ELR (cell line): ENCODE results near the gene GBA3.
A peak's percentile ranks its signal among the peaks of the same experiment; 100 is the strongest.

Experiments used
- DNase-seq: peaks from one replicate; pipeline ENCODE4 v3.0.0-alpha.2; 2015; ENCODE audit warnings: low read depth

GBA3 gene

GRCh38 chr4:22695917-22696316 lies 3.2 kb downstream of the GBA3 start:
- DNase-seq: no peak

GRCh38 chr4:22703912-22704311 lies 11.2 kb downstream of the GBA3 start:
- no peak for DNase-seq

- no peak for DNase-seq
Measured at GRCh38 chr4:22707390-22707789, 14.7 kb downstream of the GBA3 start.

- no peak for DNase-seq
Measured at GRCh38 chr4:22708961-22709360, 16.2 kb downstream of the GBA3 start.

GRCh38 chr4:22712105-22712504 lies 19.4 kb downstream of the GBA3 start:
- no peak for DNase-seq

- no peak for DNase-seq
Measured at GRCh38 chr4:22712529-22712928, 19.8 kb downstream of the GBA3 start.

GRCh38 chr4:22713841-22714240 lies 21.1 kb downstream of the GBA3 start:
- no peak for DNase-seq

- DNase-seq: no peak
Measured at GRCh38 chr4:22719218-22719617, 26.5 kb downstream of the GBA3 start.

GRCh38 chr4:22720091-22720490 lies 27.4 kb downstream of the GBA3 start:
- peak; percentile 30 for DNase-seq

- DNase-seq: no peak
Measured at GRCh38 chr4:22721204-22721603, 28.5 kb downstream of the GBA3 start.

GRCh38 chr4:22730021-22730420 lies 37.3 kb downstream of the GBA3 start:
- DNase-seq: no peak

- no peak for DNase-seq
Measured at GRCh38 chr4:22733816-22734215, 41.1 kb downstream of the GBA3 start.

GRCh38 chr4:22736912-22737311 lies 44.2 kb downstream of the GBA3 start:
- DNase-seq: no peak

GRCh38 chr4:22739968-22740367 lies 47.2 kb downstream of the GBA3 start:
- DNase-seq: no peak

GRCh38 chr4:22741744-22742143 lies 49.0 kb downstream of the GBA3 start:
- DNase-seq: no peak

GRCh38 chr4:22743290-22743689 lies 50.6 kb downstream of the GBA3 start:
- DNase-seq: no peak

- DNase-seq: no peak
Measured at GRCh38 chr4:22744478-22745062, 51.8 kb downstream of the GBA3 start.

GRCh38 chr4:22745234-22745633 lies 52.5 kb downstream of the GBA3 start:
- no peak for DNase-seq

GRCh38 chr4:22754116-22754515 lies 61.4 kb downstream of the GBA3 start:
- no peak for DNase-seq

- no peak for DNase-seq
Measured at GRCh38 chr4:22762548-22762947, 69.8 kb downstream of the GBA3 start.

GRCh38 chr4:22764183-22764582 lies 71.4 kb downstream of the GBA3 start:
- no peak for DNase-seq

- no peak for DNase-seq
Measured at GRCh38 chr4:22766068-22766467, 73.3 kb downstream of the GBA3 start.

- no peak for DNase-seq
Measured at GRCh38 chr4:22778547-22779163, 85.9 kb downstream of the GBA3 start.

GRCh38 chr4:22780317-22780716 lies 87.6 kb downstream of the GBA3 start:
- DNase-seq: no peak
